Neuron (in vitro differentiated cells): ENCODE data around the gene EFNA3.

Experiments
- H2AFZ ChIP-seq: one replicate; pipeline ENCODE4 v1.6.1; 2013; ENCODE audit warnings: low read depth, mild to moderate bottlenecking, inconsistent platforms, low read length, moderate library complexity
- H3K27me3 ChIP-seq: one replicate; pipeline ENCODE4 v1.6.1; 2013; ENCODE audit warnings: low read length; ENCODE audit not compliant: insufficient read depth
- H3K36me3 ChIP-seq: one replicate; pipeline ENCODE4 v1.6.1; 2013; ENCODE audit warnings: low read length; ENCODE audit not compliant: insufficient read depth
- H3K4me1 ChIP-seq: one replicate; pipeline ENCODE4 v1.6.1; 2013; ENCODE audit warnings: low read length; ENCODE audit not compliant: insufficient read depth
- H3K4me3 ChIP-seq: 2 replicates; pipeline ENCODE4 v1.5.1; 2013; ENCODE audit warnings: mild to moderate bottlenecking, low read length, moderate library complexity
- H3K9me3 ChIP-seq: one replicate; pipeline ENCODE4 v1.6.1; 2013; ENCODE audit warnings: low read length

EFNA3 gene

GRCh38 chr1:155066777-155067176 lies 11.9 kb upstream of the EFNA3 start:
- Histone ChIP-seq H3K36me3 (peaks cover 30% of the 10 kb centered on the region), H2AFZ (no peak overlapping the region)

GRCh38 chr1:155068599-155068998 lies 10.0 kb upstream of the EFNA3 start:
- Histone ChIP-seq H2AFZ (no peak overlapping the region), H3K4me3 (no peak overlapping the region), H3K36me3 (peaks cover 30% of the 10 kb centered on the region), H3K9me3 (no peaks in the 10 kb centered on the region), H3K27me3 (no peaks in the 10 kb centered on the region), H3K4me1 (peaks cover 31% of the 10 kb centered on the region)

More at GRCh38 chr1:155066777-155067176, 11.9 kb upstream of the EFNA3 start:
- H3K9me3 ChIP-seq, result no peaks in the 10 kb centered on the region
- H3K27me3 ChIP-seq, result no peaks in the 10 kb centered on the region
- peaks cover 33% of the 10 kb centered on the region for H3K4me1 ChIP-seq
- H3K4me3 ChIP-seq, result no peak overlapping the region

DNA sequence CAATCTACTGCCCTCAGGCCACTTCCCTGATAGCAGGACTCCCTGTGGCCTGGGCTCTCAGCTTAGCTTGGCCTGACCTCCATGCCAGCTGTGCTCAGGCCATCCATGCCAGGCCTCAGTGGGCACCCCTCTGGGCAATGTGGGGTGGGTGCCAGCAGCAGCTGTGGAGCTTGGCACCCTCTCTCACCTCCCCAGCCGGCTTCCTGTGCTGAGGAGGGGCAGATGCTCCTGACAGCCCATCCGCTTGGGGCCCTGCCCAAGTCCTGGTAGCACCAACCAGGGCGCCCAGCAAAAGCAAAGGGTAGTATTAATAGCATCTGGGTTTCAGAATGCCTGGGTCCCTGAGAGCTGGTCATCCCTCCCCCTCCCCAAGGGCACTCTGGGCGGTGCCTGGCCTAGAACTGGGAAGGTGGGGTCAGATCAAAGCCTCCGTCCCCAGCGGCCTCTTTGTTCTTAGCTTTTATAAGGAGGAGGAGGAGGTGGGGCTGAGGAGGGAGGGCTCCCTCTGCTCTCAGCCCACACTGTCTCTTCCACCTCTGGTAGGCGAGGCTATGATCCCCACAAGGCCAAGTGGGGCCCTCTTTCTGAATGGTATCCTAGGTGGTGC lies 9.0 kb upstream of the EFNA3 start:
- Histone ChIP-seq H2AFZ (no peak overlapping the region), H3K4me3 (no peak overlapping the region), H3K27me3 (no peaks in the 10 kb centered on the region), H3K36me3 (peaks cover 30% of the 10 kb centered on the region), H3K4me1 (peaks cover 26% of the 10 kb centered on the region), H3K9me3 (no peaks in the 10 kb centered on the region)

DNA sequence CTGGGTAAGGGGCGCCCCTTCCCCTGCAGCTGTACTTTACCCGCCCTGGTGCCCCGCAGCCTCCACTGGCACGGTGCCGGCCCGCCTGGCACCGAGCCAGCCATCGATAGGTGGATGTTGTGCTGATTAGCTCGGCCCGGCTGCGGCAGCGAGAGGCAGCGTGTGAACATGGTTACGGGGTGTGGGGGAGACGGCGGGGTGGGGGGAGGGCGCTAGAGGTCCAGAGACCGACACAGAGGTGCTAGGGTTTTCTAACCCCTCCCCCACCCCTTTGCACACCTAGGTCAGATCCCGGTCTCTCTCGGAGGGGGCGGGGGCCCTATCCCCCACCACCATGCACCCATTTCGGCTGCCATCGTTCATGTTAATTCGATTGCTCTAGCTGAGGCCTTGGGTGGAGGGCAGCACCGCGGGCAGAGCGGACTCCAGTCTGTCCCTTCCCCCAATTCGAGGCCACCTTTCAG lies 8.4 kb upstream of the EFNA3 start:
- Histone ChIP-seq H3K27me3 (no peaks in the 10 kb centered on the region), H3K4me3 (no peak overlapping the region), H3K4me1 (peaks cover 20% of the 10 kb centered on the region)

GRCh38 chr1:155070721-155071569 lies 7.7 kb upstream of the EFNA3 start:
- peaks cover 30% of the 10 kb centered on the region for H3K36me3 ChIP-seq
- H3K4me3 ChIP-seq, result no peak overlapping the region

More for the DNA sequence above, 8.4 kb upstream of the EFNA3 start:
- no peak overlapping the region for H2AFZ ChIP-seq
- H3K9me3 ChIP-seq, result no peaks in the 10 kb centered on the region
- H3K36me3 ChIP-seq, result peaks cover 30% of the 10 kb centered on the region

DNA sequence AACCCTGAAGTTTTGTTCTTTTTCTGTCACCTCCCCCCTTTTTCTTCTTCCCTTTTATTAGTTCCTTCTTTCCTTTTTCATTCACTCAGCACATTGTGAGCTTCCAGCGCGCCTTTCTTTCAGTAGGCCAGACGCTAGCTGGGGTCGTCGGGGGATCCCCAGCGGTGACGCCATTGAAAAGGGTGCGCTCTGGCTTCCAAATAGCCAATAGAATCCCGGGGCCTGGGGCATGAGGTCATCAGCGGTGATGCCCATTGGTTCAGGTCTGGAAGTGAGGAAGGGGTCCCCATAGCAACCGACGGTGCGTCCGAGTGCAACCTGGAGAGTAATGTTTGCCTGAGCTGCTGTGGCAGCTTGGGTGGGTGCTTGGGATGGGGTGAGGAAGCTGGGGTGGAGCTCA lies 6.9 kb upstream of the EFNA3 start:
- H3K4me1 ChIP-seq, result peaks cover 33% of the 10 kb centered on the region
- no peak overlapping the region for H3K4me3 ChIP-seq
- no peaks in the 10 kb centered on the region for H3K9me3 ChIP-seq

More at GRCh38 chr1:155070721-155071569, 7.7 kb upstream of the EFNA3 start:
- H3K27me3 ChIP-seq, result no peaks in the 10 kb centered on the region
- peaks cover 25% of the 10 kb centered on the region for H3K4me1 ChIP-seq
- H3K9me3 ChIP-seq, result no peaks in the 10 kb centered on the region
- no peak overlapping the region for H2AFZ ChIP-seq

DNA sequence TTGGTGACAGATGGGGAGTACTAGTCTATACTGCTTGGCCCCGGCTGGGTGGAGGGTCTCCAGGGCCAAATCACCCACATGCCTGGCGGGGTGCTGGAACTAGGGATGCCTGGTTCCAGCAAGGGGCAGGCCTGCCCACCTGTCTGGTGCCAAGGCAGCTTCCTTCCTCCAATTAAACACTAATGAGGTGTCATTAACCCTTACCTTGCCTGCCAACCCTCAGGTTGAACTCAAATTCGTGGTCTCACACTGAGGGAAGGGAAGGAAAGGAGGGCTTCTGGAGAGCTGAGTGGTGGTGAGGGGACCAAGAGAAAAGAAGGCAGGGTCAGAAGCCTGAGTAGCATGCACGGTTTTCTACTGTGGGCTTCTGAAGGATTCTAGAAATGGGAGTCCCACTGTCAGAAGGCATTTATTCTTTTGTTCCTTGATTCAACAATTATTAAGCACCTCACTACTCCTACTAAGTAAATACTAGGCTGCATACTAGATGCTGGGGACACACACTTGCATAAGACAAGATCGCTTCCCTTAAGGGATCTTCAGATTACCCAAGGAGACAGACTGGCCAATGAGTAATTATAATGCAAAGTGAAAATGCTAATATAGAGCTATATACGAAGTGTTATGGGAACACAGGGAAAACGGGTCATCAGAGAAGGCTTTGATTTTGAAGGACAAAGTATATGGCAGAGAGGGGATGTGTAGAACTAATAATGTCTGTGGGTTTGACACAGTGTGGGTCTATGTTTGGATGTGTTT lies 5.9 kb upstream of the EFNA3 start:
- peaks cover 36% of the 10 kb centered on the region for H3K4me1 ChIP-seq
- H3K4me3 ChIP-seq, result no peak overlapping the region
- no peak overlapping the region for H2AFZ ChIP-seq
- peaks cover 19% of the 10 kb centered on the region for H3K36me3 ChIP-seq
- no peaks in the 10 kb centered on the region for H3K9me3 ChIP-seq
- no peaks in the 10 kb centered on the region for H3K27me3 ChIP-seq

More for the DNA sequence above, 6.9 kb upstream of the EFNA3 start:
- peaks cover 27% of the 10 kb centered on the region for H3K36me3 ChIP-seq
- no peak overlapping the region for H2AFZ ChIP-seq
- no peaks in the 10 kb centered on the region for H3K27me3 ChIP-seq

DNA sequence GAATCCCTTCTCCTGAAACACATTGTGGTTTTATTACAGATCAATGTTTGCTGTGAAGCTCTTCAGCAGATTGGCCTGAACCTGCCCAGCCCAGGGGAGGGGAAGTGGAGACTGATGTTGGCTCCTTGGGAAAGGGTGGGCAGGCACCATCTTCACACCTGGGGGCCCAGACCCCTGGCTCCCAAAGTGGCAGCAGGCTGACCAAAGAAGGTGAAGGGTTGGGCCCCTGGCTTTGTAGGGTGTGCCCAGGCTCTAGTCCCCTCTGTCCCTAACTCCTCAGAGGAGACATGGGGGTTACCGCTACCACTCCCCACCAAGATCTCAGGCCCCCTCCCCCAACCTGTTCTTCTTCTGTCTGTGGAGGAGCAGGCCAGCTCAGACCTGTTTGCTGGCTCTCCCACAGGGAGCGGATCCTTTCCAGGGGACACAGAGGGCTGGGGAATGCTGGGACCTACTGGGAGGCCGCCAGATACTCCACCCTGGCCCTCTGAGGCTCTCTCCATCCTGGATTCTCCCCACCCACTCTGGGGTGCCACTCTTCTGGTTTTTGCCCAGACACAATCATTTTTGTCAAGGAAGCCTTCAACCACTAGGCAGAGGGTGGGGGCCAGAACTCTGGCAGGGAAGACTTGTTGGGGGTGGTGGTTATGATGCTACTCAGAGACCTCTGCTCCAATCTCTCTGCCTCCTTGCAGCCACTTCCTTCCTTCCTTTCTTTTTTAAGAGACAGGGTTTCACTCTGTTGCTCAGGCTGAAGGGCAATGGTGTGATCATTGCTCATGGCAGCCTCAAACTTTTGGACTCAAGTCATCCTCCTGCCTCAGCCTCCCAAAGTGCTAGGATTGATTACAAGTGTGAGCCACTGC lies 5.0 kb upstream of the EFNA3 start:
- Histone ChIP-seq H3K4me3 (no peak overlapping the region), H3K36me3 (peaks cover 13% of the 10 kb centered on the region), H3K27me3 (no peaks in the 10 kb centered on the region), H2AFZ (no peak overlapping the region), H3K9me3 (no peaks in the 10 kb centered on the region), H3K4me1 (peaks cover 41% of the 10 kb centered on the region)

DNA sequence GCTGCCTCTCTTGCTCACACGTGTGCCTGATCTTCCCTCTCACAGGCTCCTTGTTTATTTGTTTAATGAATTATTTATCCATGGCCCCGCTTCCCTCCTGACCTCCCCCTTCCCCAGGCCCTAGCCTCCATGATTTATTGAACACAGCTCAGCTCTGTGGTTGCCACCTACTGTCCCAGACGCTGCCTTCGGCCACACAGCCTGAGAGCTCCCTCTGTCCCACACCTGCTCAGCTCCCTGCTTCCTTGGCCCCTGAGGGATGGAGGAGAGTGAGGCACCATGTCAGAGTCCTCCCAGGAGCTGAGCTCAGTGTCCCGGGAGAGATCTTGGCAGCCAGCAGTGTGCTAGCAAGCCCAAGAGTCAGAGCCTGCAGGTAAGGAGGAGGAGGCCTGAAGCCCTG lies 3.1 kb upstream of the EFNA3 start:
- Histone ChIP-seq H3K27me3 (no peaks in the 10 kb centered on the region), H3K4me3 (no peak overlapping the region), H3K9me3 (no peaks in the 10 kb centered on the region), H2AFZ (no peak overlapping the region), H3K36me3 (peaks cover 2% of the 10 kb centered on the region), H3K4me1 (peaks cover 51% of the 10 kb centered on the region)

GRCh38 chr1:155076371-155076770 lies 2.3 kb upstream of the EFNA3 start:
- Histone ChIP-seq H3K4me1 (peaks cover 48% of the 10 kb centered on the region), H3K36me3 (no peaks in the 10 kb centered on the region), H2AFZ (no peak overlapping the region), H3K4me3 (no peak overlapping the region), H3K27me3 (peaks cover 1% of the 10 kb centered on the region), H3K9me3 (no peaks in the 10 kb centered on the region)

- H3K4me3 ChIP-seq, result no peak overlapping the region
Measured at GRCh38 chr1:155077346-155077745, 1.3 kb upstream of the EFNA3 start.

DNA sequence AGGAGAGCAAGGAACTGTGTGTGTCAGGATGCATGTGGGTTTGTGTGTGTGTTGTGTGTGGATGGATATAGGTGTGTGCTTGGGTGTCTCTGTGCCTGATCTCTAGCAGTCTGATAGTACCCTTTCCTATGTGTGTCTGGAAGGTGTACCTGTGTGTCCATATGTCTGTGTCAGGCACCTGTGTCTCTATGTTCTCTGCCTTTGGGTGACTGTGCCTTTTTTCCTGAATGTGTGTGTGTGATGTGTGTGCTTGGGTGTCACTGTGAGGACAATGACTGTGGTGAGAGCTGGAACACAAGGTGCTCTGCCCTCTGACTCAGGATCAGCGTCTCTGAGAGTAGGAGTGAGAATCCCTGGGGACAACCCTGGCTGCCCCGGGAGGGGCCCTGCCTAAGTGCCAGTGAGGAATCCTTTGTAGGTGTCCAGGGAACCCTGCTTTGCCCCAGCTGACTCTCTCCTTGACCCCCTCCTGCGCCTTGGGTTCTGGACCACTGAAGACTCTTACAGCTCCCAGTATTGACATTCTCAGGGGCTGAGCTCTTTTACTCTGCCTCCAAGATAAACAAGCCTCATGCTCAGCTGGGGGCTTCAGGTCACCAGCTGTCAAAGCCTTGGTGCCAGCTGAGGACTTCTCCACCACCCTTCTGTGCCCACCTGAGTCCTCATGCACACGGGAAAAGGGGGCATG lies 735 bp upstream of the EFNA3 start:
- no peaks in the 10 kb centered on the region for H3K36me3 ChIP-seq
- H3K4me1 ChIP-seq, result peaks cover 52% of the 10 kb centered on the region
- H2AFZ ChIP-seq, result no peak overlapping the region
- H3K27me3 ChIP-seq, result peaks cover 10% of the 10 kb centered on the region
- no peaks in the 10 kb centered on the region for H3K9me3 ChIP-seq
- H3K4me3 ChIP-seq, result peak overlapping the region; percentile 74

More at GRCh38 chr1:155077346-155077745, 1.3 kb upstream of the EFNA3 start:
- Histone ChIP-seq H2AFZ (no peak overlapping the region), H3K4me1 (peaks cover 47% of the 10 kb centered on the region), H3K9me3 (no peaks in the 10 kb centered on the region), H3K27me3 (peaks cover 4% of the 10 kb centered on the region), H3K36me3 (no peaks in the 10 kb centered on the region)
